GM12878 (cell line): Measurements from ENCODE around the gene ARHGAP40.

Experiments used
- YBX1 ChIP-seq: fragments of 450-650 bp; IDR thresholded peaks from 2 replicates; pipeline ENCODE4 v1.6.1; 2016; ENCODE audit warnings: antibody characterized with exemption
- TF ChIP-seq, protein P1 (sequence below), 3 experiments: IDR thresholded peaks in 2 of 3; conservative IDR thresholded peaks in 1 of 3; 2 replicates each; pipeline ENCODE4 v1.5.1; 2011; ENCODE audit warnings: low read depth in 3 of 3, low read length in 3 of 3, mild to moderate bottlenecking in 3 of 3, control low read depth in 2 of 3, moderate library complexity in 2 of 3, inconsistent platforms in 1 of 3, mixed read lengths in 1 of 3; ENCODE audit not compliant: control insufficient read depth in 2 of 3, insufficient read depth in 1 of 3; ENCODE audit errors: extremely low read depth in 1 of 3
- TF ChIP-seq, protein P2 (sequence below): IDR thresholded peaks from 2 replicates; pipeline ENCODE4 v1.6.1; 2012; ENCODE audit warnings: improper control_type of control experiment, low read depth, low read length; ENCODE audit not compliant: insufficient replicate concordance

DNA sequence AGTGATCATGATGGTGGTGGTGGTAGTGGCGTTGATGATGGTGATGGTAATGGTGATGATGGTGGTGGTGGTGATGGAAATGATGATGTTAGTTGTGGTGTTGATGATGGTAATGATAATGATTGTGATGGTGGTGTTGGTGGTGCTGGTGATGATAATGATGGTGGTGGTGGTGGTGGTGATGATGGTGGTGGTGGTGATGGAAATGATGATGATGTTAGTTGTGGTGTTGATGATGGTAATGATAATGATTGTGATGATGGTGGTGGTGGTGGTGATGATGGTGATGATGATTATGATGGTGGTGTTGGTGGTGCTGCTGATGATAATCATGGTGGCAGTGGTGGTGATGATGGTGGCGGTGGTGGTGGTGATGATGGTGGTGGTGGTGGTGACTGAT, 51.4 kb downstream of the ARHGAP40 start:
- TF ChIP-seq, protein P1, sequence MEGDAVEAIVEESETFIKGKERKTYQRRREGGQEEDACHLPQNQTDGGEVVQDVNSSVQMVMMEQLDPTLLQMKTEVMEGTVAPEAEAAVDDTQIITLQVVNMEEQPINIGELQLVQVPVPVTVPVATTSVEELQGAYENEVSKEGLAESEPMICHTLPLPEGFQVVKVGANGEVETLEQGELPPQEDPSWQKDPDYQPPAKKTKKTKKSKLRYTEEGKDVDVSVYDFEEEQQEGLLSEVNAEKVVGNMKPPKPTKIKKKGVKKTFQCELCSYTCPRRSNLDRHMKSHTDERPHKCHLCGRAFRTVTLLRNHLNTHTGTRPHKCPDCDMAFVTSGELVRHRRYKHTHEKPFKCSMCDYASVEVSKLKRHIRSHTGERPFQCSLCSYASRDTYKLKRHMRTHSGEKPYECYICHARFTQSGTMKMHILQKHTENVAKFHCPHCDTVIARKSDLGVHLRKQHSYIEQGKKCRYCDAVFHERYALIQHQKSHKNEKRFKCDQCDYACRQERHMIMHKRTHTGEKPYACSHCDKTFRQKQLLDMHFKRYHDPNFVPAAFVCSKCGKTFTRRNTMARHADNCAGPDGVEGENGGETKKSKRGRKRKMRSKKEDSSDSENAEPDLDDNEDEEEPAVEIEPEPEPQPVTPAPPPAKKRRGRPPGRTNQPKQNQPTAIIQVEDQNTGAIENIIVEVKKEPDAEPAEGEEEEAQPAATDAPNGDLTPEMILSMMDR (IDR thresholded peaks at IDR 0.05 in 2 of 3, conservative IDR thresholded peaks at IDR 0.05 in 1 of 3; ENCODE audit: control insufficient read depth in 2 of 3, extremely low read depth in 1 of 3, insufficient read depth in 1 of 3, low read depth in 3 of 3, low read length in 3 of 3), result no peak
- no peak for TF ChIP-seq YBX1
- TF ChIP-seq, protein P2, sequence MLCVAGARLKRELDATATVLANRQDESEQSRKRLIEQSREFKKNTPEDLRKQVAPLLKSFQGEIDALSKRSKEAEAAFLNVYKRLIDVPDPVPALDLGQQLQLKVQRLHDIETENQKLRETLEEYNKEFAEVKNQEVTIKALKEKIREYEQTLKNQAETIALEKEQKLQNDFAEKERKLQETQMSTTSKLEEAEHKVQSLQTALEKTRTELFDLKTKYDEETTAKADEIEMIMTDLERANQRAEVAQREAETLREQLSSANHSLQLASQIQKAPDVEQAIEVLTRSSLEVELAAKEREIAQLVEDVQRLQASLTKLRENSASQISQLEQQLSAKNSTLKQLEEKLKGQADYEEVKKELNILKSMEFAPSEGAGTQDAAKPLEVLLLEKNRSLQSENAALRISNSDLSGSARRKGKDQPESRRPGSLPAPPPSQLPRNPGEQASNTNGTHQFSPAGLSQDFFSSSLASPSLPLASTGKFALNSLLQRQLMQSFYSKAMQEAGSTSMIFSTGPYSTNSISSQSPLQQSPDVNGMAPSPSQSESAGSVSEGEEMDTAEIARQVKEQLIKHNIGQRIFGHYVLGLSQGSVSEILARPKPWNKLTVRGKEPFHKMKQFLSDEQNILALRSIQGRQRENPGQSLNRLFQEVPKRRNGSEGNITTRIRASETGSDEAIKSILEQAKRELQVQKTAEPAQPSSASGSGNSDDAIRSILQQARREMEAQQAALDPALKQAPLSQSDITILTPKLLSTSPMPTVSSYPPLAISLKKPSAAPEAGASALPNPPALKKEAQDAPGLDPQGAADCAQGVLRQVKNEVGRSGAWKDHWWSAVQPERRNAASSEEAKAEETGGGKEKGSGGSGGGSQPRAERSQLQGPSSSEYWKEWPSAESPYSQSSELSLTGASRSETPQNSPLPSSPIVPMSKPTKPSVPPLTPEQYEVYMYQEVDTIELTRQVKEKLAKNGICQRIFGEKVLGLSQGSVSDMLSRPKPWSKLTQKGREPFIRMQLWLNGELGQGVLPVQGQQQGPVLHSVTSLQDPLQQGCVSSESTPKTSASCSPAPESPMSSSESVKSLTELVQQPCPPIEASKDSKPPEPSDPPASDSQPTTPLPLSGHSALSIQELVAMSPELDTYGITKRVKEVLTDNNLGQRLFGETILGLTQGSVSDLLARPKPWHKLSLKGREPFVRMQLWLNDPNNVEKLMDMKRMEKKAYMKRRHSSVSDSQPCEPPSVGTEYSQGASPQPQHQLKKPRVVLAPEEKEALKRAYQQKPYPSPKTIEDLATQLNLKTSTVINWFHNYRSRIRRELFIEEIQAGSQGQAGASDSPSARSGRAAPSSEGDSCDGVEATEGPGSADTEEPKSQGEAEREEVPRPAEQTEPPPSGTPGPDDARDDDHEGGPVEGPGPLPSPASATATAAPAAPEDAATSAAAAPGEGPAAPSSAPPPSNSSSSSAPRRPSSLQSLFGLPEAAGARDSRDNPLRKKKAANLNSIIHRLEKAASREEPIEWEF, result no peak
